ENCODE data around the gene PSMB2.
A peak's percentile ranks its signal among the peaks of the same experiment; 100 is the strongest.

Gene PSMB2

DNA sequence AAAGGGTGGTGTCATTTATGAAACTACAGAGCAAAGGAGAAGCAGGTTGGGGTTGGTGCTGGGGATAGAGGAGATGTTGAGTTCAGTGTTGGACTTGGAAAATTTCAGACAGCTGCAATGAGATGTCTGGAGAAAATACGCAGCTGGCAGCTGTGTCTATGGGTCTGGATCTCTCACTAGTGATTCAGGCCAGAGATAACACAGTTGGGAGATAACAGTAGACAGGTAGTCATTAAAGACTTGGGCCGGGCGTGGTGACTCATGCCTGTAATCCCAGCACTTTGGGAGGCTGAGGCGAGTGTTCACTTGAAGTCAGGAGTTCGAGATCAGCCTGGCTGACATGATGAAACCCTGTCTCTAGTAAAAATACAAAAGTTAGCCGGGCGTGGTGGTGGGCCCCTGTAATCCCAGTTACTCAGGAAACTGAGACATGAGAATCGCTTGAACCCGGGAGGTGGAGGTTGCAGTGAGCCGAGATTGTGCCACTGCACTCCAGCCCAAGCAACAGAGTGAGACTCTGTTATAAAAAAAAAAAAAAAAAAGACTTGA is 70.7 kb downstream of the PSMB2 start:
- DNase-seq = no peak

DNA sequence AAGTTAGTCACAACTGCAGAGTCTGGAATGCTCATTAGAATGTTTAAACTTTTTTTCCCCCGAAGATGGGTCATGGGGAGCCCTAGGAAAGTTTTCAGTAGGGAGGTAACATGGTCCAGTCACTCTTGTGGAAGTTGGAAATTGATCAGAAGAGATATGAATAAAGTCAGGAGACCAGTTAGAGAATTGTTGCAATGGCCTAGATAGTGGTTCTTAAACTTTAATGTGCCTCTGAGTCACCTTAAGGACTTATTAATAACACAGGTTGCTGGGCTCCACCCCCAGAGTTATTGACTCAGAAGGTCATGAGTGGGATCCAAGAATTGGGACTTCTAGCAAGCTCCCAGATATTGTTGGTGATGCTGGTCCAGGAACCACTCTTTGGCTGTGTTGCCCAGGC is 71.4 kb downstream of the PSMB2 start:
- no peak for DNase-seq

DNA sequence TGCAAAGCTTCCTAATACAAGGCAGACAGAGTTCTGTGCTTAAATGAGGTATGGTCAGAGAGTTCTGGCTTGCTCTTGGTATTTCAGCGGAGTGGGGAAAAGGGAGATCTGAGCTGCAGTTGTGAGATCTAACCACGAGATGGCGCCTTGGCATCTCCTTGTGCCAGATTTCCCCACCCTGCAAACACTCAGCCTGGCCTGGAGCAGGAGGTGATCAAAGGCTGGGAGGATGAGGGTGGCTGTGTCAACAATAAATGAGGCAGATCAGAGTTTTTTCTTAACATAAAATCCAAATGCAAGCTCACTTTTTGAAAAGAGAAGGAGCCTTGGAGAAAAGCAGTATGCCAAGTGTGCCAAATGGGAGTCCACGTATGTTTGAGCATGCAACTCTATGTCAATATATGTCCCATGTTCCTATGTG is 72.3 kb downstream of the PSMB2 start:
- DNase-seq = peak in 3 of 4 experiments; percentile 16 to 29 (median 24)

DNA sequence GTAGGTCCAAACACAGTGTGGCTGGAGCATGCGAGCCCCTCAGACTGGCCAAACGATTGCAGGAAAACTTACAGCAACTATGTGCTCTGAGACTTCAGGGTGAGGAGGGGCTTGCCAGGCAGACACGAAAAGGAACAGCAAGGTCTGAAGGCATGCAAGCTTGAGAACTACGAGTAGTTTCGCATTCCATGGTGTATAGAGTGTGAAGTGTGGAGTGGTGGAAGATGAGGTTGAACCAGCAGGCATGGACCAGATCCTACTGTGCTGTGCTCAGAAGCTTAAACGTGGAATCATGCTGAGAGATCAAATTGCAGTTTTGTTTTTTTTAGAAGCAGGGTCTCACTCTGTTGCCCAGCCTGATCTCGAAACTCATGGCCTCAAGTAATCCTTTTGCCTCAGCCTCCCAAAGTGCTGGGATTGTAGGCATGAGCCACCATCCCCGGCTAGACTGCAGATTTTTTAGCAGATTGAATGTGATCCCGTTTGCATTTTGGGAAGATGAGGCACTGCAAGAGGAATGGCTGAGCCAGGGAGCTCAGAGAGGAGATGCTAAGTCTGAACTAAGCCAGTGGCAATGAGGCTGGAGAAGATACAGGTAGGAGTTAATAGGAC is 73.3 kb downstream of the PSMB2 start:
- DNase-seq = no peak

DNA sequence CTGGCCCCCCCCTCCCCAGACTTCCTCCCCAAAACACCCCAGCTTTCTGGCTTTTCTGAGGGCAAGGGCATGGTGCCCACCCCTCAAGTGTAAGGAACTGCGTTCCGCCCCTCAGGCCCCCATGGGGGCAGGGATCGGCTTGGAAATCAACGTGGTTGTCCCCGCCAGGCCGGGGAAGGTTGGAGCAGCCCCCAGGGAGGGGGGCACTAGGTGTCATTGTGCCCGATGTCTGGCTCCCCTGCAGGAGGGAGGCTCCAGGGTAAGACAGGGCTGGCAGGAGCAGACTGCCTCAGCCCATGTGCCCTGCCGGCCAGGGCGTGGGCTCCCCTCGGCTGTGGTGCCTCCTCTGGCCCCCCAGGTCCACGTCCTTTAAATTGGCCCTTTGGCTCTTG is 75.6 kb downstream of the PSMB2 start:
- DNase-seq = no peak

DNA sequence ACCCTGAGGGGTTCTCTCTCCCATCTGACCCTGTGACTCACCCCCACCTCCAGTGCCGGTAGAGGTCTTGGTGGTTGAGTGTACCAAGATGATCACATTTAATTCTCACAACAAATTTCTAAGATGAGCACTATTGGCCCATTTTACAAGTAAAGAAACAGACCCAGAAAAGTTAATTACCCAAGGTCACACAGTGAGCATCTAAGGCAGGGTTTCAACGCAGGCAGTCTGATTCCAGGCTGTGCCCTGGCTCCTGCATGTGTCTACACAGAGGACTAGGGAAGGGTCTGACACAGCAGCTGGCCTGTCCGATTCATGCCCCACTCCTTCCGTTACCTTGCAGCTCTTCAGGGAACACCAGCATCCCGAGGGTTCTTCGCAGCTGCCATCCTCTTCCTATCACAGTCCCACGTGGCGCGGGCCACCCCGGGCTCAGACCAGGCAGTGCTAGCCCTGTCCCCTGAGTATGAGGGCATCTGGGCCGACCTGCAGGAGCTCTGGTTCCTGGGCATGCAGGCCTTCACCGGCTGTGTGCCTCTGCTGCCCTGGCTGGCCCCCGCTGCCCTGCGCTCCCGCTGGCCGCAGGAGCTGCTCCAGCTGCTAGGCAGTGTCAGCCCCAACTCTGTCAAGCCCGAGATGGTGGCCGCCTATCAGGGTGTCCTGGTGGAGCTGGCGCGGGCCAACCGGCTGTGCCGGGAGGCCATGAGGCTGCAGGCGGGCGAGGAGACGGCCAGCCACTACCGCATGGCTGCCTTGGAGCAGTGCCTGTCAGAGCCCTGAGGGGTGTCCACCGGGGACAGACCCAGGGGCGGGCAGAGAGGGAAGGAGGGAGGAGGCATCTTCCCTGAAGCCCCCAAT is 76.2 kb downstream of the PSMB2 start:
- no peak for DNase-seq

DNA sequence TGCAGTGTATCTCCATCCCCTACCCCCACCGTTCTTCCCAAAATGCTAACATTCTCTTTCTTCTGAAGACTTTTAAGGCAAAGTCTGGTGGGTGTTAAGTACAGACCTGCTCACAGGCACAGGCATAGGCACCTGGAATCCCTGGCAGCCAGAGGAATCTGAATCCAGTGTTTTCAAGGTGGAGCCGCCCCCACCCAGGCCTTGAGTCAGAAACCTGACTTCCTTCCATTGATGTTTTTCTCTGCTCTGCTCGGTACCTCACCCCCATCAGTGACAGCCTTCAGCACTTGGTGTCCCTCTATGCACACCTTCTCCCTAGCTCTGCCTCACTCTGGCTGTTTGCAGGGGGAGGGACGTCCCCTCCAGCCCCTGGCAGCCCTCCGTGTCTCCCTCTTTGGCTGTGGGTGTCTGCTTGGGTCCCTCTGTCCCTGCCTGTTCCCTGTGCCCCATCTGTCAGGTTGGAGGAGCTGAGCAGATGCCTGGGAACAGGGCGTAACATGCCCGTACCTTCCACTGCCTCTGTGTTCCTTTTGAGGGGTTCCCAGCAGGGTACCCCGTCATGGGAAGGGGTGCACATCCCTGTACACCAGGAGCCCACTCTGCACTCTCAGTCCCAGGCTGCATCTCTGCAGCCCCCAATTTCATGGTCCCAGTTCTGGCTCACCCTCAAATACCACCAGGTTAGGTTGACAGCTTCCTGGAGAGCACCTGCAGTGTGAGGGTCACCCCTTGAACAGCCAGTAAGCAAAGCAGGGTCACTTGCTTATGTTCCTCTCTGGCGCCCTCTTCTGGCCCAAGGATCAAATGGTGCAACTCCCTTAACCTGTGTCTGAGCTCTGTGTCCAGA is 77.1 kb downstream of the PSMB2 start:
- peak in 3 of 4 experiments; percentile 59 to 72 (median 62) for DNase-seq

DNA sequence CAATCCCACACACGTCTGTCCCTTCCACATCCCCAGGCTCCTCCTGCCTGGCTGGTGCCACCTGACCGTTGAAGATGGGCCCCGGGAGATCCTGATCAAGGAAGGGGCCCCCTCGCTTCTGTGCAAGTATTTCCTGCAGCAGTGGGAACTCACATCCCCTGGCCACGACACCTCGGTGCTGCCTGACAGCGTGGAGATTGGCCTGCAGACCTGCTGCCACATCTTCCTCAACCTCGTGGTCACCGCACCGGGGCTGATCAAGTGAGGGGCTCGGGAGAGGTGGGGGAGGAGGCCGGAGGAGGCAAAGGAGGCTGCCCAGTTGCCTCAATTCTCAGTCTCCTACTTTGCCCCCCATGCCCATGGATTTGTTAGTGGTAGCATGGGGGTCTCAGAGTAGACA is 78.2 kb downstream of the PSMB2 start:
- no peak for DNase-seq

DNA sequence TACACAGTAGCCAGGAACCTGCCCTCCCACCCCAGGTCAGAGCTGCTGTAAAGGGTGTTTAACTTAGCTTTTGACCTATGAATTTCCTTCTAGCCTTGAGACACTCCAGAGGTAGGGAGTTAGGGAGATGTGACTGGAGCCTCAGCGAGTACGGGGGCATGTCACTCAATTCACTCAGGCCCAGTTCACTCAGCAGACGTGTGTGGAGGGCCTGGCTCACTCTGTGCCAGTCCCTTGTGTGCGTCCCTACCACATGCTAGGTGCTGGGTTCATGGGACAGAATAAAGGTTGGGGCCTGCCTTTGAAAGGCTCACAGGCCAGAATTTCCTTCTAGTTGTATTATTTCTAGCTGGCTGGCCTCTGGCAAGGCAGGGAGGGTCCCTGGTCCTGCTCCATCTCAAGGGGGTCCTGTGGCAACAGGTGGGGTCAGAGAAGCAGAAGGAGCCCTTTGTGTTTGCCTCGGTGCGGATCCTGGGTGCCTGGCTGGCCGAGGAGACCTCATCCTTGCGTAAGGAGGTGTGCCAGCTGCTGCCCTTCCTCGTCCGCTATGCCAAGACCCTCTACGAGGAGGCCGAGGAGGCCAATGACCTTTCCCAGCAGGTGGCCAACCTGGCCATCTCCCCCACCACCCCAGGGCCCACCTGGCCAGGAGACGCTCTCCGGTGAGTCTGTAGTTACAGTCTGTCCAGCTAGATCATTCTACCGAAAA is 79.2 kb downstream of the PSMB2 start:
- no peak for DNase-seq

DNA sequence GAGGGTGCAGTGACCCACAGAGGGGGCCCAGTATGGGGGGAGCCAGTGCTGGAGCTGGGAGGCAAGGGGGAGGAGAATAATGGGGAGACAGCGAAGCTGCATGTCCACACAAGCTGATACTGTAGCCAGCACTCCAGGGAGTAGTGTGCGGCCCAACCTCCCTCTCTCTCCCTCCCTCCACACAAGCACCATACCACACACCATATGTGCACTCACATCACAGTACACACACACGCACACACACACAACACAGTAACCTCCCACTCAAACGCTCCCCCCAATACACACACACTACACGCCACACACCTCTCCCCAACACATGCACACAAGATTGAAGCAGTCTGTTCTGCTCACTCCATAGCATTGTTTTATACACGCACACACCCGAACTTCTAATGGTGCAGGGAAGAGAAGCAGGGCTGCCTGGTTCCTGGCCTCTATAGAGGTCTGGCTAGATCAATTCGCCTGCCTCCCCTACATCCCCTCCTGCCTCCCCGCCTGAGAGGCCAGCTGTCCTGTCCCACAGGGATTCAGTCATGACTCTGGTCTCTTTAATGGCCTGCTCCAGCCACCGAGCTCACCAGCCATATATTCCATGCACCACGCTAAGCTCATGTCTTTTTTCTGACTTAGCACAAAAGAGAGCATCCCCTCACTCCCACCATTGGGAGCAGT is 79.9 kb downstream of the PSMB2 start:
- DNase-seq = no peak

DNA sequence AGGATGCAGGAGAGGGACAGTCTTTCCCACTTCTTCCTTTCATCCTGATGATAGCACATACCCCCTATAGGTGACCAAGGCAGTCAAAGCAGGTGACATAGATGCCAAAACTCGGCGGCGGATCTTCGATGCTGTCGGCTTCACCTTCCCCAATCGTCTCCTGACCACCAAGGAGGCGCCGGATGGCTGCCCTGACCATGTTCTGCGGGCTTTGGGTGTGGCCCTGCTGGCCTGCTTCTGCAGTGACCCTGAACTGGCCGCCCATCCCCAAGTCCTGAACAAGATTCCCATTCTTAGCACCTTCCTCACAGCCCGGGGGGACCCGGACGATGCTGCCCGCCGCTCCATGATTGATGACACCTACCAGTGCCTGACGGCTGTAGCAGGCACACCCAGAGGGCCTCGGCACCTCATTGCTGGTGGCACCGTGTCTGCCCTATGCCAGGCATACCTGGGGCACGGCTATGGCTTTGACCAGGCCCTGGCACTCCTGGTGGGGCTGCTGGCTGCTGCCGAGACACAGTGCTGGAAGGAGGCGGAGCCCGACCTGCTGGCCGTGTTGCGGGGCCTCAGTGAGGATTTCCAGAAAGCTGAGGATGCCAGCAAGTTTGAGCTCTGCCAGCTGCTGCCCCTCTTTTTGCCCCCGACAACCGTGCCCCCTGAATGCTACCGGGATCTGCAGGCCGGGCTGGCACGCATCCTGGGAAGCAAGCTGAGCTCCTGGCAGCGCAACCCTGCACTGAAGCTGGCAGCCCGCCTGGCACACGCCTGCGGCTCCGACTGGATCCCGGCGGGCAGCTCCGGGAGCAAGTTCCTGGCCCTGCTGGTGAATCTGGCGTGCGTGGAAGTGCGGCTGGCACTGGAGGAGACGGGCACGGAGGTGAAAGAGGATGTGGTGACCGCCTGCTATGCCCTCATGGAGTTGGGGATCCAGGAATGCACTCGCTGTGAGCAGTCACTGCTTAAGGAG is 80.8 kb downstream of the PSMB2 start:
- DNase-seq = no peak

DNA sequence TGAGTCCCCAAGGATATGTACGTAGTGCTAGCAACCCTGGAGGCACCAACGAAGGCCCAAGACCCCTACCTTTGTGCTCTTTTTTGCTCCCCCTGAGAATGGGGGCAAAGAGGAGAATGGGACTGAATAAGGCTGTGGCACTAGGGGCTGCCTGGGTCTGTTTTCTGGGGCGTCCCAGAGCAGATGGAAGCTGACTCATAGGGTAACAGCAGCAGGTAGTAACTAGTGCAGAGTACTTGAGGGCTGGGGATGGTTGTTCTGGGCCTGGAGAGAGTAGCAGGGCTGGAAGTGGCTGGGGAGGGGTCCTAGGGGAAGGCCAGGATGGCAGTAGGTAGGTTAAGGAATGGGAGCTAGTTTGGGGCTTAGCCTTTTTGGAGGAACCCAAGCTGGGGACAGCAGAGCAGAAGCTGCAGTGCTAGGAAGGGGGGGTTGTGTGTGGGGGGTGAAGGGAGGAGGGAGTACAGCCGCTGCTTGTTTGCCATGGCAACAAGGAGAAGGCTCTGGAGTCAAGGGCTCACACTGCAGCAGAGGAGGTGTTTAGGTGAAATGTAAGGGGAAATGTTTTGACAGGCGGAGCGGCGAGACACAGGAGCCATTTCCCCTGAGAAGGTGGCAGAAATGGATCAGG is 81.9 kb downstream of the PSMB2 start:
- no peak for DNase-seq

DNA sequence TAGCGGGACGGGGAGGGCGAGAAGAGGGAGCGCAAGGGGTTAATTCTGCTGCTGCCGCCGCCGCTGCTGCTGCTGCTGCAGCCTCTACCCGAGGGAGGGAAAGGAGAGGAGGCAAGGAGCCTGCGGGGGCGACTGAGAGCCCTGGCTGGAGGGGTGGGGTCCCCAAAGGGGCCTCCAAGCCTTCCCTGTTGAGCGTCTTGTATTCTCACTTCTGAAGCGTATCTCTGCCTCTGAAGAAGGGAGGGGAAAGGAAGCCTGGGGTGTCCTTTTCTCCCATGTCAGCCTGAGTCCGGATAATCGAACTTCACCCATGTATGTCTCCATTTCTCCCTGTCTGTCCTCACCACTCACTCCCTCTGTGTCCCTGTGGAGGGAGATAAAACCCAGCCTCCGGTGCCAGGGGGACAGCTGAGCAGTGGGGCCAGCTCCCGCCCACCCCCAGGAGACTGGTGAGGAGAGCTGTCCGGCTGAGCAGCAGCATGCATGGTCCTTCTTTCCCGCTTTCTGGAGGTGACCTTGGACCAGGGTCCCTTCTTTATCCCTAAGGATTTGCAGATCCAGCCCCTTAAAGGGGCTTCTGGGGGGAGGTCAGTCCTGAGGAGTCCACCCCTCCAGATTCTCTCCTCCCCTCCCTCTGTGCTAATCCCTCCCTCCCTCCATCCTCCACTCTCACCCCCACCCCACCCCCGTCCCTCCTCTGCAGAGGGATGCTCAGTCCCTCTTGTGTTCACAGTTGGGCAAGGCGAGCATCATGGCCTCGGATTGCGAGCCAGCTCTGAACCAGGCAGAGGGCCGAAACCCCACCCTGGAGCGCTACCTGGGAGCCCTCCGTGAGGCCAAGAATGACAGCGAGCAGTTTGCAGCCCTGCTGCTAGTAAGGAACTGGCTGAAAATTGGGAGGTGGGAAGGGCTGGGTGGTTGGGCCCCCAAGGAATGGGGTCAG is 82.7 kb downstream of the PSMB2 start:
- peak in 1 of 4 experiments; percentile 12 for DNase-seq

DNA sequence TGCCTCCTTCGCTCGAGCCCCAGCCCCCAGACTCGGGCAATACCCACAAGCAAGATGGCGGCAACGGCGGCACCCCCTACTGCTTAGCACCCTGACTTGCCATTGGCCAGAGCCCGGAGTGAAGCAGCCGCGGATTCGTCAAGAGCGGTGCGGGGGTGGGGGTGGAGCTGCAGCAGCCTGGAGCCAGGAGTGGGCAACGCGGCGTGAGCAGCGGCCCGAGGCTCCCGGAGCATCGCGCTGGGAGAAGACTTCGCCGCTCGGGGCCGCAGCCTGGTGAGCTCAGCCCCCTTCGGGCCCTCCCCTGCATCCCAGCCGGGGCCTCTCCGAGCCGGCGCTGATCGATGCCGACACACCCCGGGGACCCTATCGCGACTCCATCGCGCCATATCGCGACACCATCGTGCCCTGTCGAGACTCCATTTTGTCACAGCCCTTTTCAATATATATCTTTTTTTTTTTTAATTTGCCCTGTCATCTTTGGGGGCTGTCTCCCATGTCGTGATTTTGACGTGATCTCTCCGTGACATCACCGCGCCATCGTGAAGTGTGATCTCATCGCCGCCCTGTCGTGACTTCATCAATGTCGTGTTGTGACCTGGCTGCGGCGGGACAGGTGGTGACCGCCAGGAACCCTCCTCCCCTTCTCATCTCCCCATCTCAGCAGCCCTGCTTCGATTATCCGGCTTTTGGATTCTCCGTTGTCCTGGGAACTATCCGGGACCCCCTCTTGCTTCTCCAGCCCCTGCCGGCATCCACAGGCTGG is 83.5 kb downstream of the PSMB2 start, which contains the start of gene NCDN:
Gene NCDN, plus strand, starts transcription at position 189 of the 763 bp plus-strand sequence. Its CDS starts 392 bp downstream, at position 581.
- DNase-seq = peak; percentile 89 to 90 (median 90)

DNA sequence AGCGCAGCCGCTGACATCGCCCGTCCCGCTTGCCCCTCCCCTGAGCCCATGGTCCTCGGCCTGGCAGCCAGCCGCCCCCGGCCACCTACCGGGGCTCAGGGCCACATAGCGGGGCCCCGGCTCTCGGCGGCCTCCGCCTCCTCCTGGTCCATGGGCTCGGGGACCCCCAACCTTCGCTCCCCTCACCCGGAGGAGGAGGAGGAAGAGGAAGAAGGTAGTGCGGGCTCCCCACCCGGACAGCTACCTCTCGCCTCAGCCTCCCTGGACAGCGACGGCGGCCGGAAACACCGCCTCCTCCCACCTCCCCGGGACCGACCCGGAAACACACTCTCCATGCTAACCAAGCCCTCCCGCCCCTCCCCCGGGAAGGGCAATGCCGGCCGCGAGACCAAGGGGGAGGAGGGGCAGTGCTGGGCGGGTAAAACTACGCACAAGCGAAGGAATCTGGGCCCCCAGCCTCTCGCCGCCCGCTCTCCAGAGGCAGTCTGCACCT is 84.2 kb downstream of the PSMB2 start, which contains the start of gene KIAA0319L:
Gene KIAA0319L, minus strand, starts transcription at position 286 of the 493 bp plus-strand sequence. CDS start 2,912 bp downstream, outside the sequence.
- DNase-seq = no peak

DNA sequence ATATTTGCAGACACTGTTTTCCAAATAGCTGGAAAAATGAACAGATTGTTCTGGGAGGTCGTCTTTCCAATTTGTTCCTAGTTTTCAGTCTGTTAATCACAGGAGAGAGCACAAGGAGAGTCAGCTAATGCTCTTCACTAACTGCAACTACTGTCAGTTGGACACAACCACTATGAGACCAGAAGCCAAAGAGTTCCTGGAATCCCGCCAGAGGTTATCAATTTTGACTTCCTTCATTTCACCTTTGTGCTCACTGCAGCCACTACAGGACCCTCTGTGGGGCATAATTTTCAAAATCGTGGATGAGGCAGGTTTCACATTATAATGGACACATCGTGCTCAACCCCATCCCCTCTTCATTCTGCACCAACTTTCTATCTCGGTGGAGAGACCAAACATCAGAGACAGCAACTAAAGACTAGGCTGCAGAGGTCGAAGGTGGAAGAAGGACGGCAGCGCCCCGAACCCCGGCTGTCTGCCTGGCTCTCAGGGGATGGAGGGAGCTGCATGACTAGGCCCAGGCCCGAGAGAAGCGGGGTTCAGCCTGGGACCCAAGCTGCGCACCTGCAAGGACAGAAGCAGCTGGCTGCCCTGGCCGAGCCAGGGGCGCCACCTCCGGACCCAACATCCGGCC is 84.7 kb downstream of the PSMB2 start:
- no peak for DNase-seq
